Measurements from ENCODE around the gene RPS2.

DNA sequence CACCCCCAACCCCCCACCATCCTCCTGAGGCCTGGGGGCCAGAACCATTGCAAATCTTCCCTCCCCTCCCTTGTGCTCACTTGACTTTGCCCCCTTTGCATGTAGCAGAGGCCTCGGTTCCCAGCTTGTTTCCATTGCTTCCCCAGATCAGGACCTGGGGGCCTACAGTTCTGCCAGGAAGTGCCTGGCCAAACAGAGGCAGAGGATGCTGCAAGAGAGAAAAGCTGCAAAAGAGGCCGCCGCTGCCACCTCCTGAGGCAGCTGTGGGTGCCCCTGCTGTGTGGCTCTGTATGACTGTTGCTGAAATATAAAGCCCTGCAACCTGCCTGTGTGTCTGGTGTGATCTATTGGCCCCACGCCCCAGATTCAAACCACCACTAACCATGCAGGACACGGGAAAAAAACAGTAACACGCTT lies 3.0 kb downstream of the RPS2 start:
- TF ChIP-seq, protein P1, sequence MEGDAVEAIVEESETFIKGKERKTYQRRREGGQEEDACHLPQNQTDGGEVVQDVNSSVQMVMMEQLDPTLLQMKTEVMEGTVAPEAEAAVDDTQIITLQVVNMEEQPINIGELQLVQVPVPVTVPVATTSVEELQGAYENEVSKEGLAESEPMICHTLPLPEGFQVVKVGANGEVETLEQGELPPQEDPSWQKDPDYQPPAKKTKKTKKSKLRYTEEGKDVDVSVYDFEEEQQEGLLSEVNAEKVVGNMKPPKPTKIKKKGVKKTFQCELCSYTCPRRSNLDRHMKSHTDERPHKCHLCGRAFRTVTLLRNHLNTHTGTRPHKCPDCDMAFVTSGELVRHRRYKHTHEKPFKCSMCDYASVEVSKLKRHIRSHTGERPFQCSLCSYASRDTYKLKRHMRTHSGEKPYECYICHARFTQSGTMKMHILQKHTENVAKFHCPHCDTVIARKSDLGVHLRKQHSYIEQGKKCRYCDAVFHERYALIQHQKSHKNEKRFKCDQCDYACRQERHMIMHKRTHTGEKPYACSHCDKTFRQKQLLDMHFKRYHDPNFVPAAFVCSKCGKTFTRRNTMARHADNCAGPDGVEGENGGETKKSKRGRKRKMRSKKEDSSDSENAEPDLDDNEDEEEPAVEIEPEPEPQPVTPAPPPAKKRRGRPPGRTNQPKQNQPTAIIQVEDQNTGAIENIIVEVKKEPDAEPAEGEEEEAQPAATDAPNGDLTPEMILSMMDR (IDR thresholded peaks at IDR 0.05), result no peak
- no peak for TF ChIP-seq ZFX (IDR thresholded peaks at IDR 0.05; ENCODE audit: borderline replicate concordance)
